ENCODE data around the gene MAGEA8. TPM values are rescaled to one million over a fixed set of nuclear protein-coding genes. Genes with fewer than 3 reads are reported as not detected.

The MAGEA8 gene
- total and polyA plus RNA-seq, 2 donors (not counting 1 experiment from before 2014, with no cell fraction given), result not detected

- POLR2A ChIA-PET, result no interaction called here
Measured at GRCh38 chrX:149860445-149860844, 20.5 kb upstream of the MAGEA8 start.

GRCh38 chrX:149865390-149865789 lies 15.6 kb upstream of the MAGEA8 start:
- ATAC-seq (ENCODE audit: low read depth) (no peak), DNase-seq (no peak)
- Mint-ChIP-seq H3K9me3 (ENCODE audit: insufficient read depth) (peaks cover 2% of the 10 kb centered on the region), H3K27me3 (peaks cover 3% of the 10 kb centered on the region), H3K4me1 (no peaks in the 10 kb centered on the region), H3K27ac (no peak overlapping the region), H3K4me3 (no peak overlapping the region)
- ChIA-PET POLR2A (no interaction called here), CTCF (no interaction called here)
- no peaks in the 10 kb centered on the region for H3K27me3 ChIP-seq (replicated peaks in 1 of 4; ENCODE audit: control extremely low read depth in 1 of 4, control insufficient read depth in 3 of 4, insufficient read depth in 4 of 4, low read length in 3 of 4)
- intact Hi-C loops (cut with micrococcal nuclease), result no loop called here
- no peak overlapping the region for H3K27ac ChIP-seq (ENCODE audit: low read length in 2 of 2)
- no peaks in the 10 kb centered on the region for H3K4me1 ChIP-seq (ENCODE audit: control insufficient read depth in 2 of 2, insufficient read depth in 2 of 2, low read length in 2 of 2)
- no peak overlapping the region for H3K4me2 ChIP-seq (replicated peaks; ENCODE audit: low read depth, low read length, poor library complexity, severe bottlenecking)
- H3K36me3 ChIP-seq (replicated peaks in 1 of 2; ENCODE audit: control extremely low read depth in 1 of 2, control insufficient read depth in 1 of 2, extremely low read depth in 1 of 2, insufficient read depth in 2 of 2, low read length in 1 of 2), result no peaks in the 10 kb centered on the region
- no peak overlapping the region for H2AFZ ChIP-seq (ENCODE audit: insufficient read depth, low read depth, low read length, poor library complexity, severe bottlenecking)
- no CpG with 5 or more reads among the region's 2 CpGs for WGBS (ENCODE audit: insufficient coverage)
- H3K79me2 ChIP-seq (ENCODE audit: control insufficient read depth, insufficient read depth, low read length), result no peaks in the 10 kb centered on the region
- no peak overlapping the region for H3K9ac ChIP-seq (ENCODE audit: low read length)
- no peak for TF ChIP-seq EZH2 (IDR thresholded peaks at IDR 0.05; ENCODE audit: borderline replicate concordance, insufficient read depth, low read depth, low read length, poor library complexity, severe bottlenecking)
- TF ChIP-seq CTCF (IDR thresholded peaks at IDR 0.05), result no peak
- no peaks in the 10 kb centered on the region for H4K20me1 ChIP-seq (ENCODE audit: control insufficient read depth, insufficient read depth, low read length, poor library complexity, severe bottlenecking)
- H3K4me3 ChIP-seq (ENCODE audit: control extremely low read depth in 1 of 5, extremely low read depth in 1 of 5, insufficient read depth in 1 of 5, low read depth in 2 of 5, low read length in 4 of 5), result no peak overlapping the region
- H3K9me3 ChIP-seq (ENCODE audit: control extremely low read depth in 1 of 3, control insufficient read depth in 2 of 3, insufficient read depth in 1 of 3, low read length in 2 of 3), result no peaks in the 10 kb centered on the region

More at GRCh38 chrX:149860445-149860844, 20.5 kb upstream of the MAGEA8 start:
- ATAC-seq (ENCODE audit: low read depth) (no peak), DNase-seq (no peak)
- Mint-ChIP-seq H3K27ac (no peak overlapping the region), H3K4me1 (no peaks in the 10 kb centered on the region), H3K4me3 (no peak overlapping the region), H3K9me3 (ENCODE audit: insufficient read depth) (peaks cover 5% of the 10 kb centered on the region), H3K27me3 (peaks cover 3% of the 10 kb centered on the region)
- TF ChIP-seq CTCF (IDR thresholded peaks at IDR 0.05) (no peak), EZH2 (IDR thresholded peaks at IDR 0.05; ENCODE audit: borderline replicate concordance, insufficient read depth, low read depth, low read length, poor library complexity, severe bottlenecking) (no peak)
- CTCF ChIA-PET, result no interaction called here
- no peak overlapping the region for H3K4me3 ChIP-seq (ENCODE audit: control extremely low read depth in 1 of 5, extremely low read depth in 1 of 5, insufficient read depth in 1 of 5, low read depth in 2 of 5, low read length in 4 of 5)
- H3K79me2 ChIP-seq (ENCODE audit: control insufficient read depth, insufficient read depth, low read length), result no peaks in the 10 kb centered on the region
- no peaks in the 10 kb centered on the region for H4K20me1 ChIP-seq (ENCODE audit: control insufficient read depth, insufficient read depth, low read length, poor library complexity, severe bottlenecking)
- H3K36me3 ChIP-seq (replicated peaks in 1 of 2; ENCODE audit: control extremely low read depth in 1 of 2, control insufficient read depth in 1 of 2, extremely low read depth in 1 of 2, insufficient read depth in 2 of 2, low read length in 1 of 2), result no peaks in the 10 kb centered on the region
- intact Hi-C loops (cut with micrococcal nuclease), result no loop called here
- no peak overlapping the region for H3K27ac ChIP-seq (ENCODE audit: low read length in 2 of 2)
- no peak overlapping the region for H2AFZ ChIP-seq (ENCODE audit: insufficient read depth, low read depth, low read length, poor library complexity, severe bottlenecking)
- H3K4me1 ChIP-seq (ENCODE audit: control insufficient read depth in 2 of 2, insufficient read depth in 2 of 2, low read length in 2 of 2), result no peaks in the 10 kb centered on the region
- no peaks in the 10 kb centered on the region for H3K27me3 ChIP-seq (replicated peaks in 1 of 4; ENCODE audit: control extremely low read depth in 1 of 4, control insufficient read depth in 3 of 4, insufficient read depth in 4 of 4, low read length in 3 of 4)
- H3K4me2 ChIP-seq (replicated peaks; ENCODE audit: low read depth, low read length, poor library complexity, severe bottlenecking), result no peak overlapping the region
- H3K9me3 ChIP-seq (ENCODE audit: control extremely low read depth in 1 of 3, control insufficient read depth in 2 of 3, insufficient read depth in 1 of 3, low read length in 2 of 3), result peaks cover 0 to 12% (median 2%) of the 10 kb centered on the region in 3 donors
- H3K9ac ChIP-seq (ENCODE audit: low read length), result no peak overlapping the region
